Fibroblast of skin of abdomen (primary cell): ENCODE measurements around the gene MYH9.
"Not testable (repeated sequence)": the region's sequence is repeated elsewhere in the genome, so short reads cannot be mapped to it uniquely, and the experiment has no call there.

ENCODE experiments used
- DNase-seq: peaks from one replicate; pipeline ENCODE4 v3.0.0-alpha.2; 2013

The MYH9 gene

GRCh38 chr22:36263886-36264664, 123.7 kb downstream of the MYH9 start:
- DNase-seq = not testable (repeated sequence)

- DNase-seq = not testable (repeated sequence)
Measured at GRCh38 chr22:36263216-36263673, 124.5 kb downstream of the MYH9 start.

- DNase-seq = not testable (repeated sequence)
Measured at GRCh38 chr22:36262307-36262706, 125.5 kb downstream of the MYH9 start.

- not testable (repeated sequence) for DNase-seq
Measured at GRCh38 chr22:36261675-36262074, 126.1 kb downstream of the MYH9 start.

GRCh38 chr22:36259615-36260300, 128.0 kb downstream of the MYH9 start:
- DNase-seq = no peak

GRCh38 chr22:36258701-36259614, 128.8 kb downstream of the MYH9 start:
- peak; percentile 62 for DNase-seq

GRCh38 chr22:36257948-36258670, 129.7 kb downstream of the MYH9 start:
- DNase-seq = no peak

GRCh38 chr22:36257308-36257707, 130.5 kb downstream of the MYH9 start:
- DNase-seq = no peak

- DNase-seq = no peak
Measured at GRCh38 chr22:36256478-36256877, 131.3 kb downstream of the MYH9 start.

GRCh38 chr22:36255572-36255971, 132.2 kb downstream of the MYH9 start:
- not testable (repeated sequence) for DNase-seq

GRCh38 chr22:36253523-36254490, 134.0 kb downstream of the MYH9 start:
- DNase-seq = no peak

- DNase-seq = no peak
Measured at GRCh38 chr22:36252754-36253522, 134.8 kb downstream of the MYH9 start, which contains the start of gene APOL1. Gene APOL1, plus strand, starts transcription at chr22:36253133. Its CDS starts 1,823 bp downstream, at chr22:36254956.

GRCh38 chr22:36251979-36252608, 135.7 kb downstream of the MYH9 start:
- not testable (repeated sequence) for DNase-seq

- DNase-seq = not testable (repeated sequence)
Measured at GRCh38 chr22:36250292-36250960, 137.3 kb downstream of the MYH9 start.

- no peak for DNase-seq
Measured at GRCh38 chr22:36249160-36249559, 138.6 kb downstream of the MYH9 start.

GRCh38 chr22:36247955-36248354, 139.8 kb downstream of the MYH9 start:
- DNase-seq = no peak

- DNase-seq = no peak
Measured at GRCh38 chr22:36246718-36247117, 141.0 kb downstream of the MYH9 start.

GRCh38 chr22:36245805-36246356, 141.9 kb downstream of the MYH9 start:
- no peak for DNase-seq
